ENCODE measurements around the gene TUBG2. TPM values are rescaled to one million over a fixed set of nuclear protein-coding genes. Genes with fewer than 3 reads are reported as not detected.

TUBG2 gene
- total and polyA plus RNA-seq, 2 of the 8 experiments (the other 6 are each of a cell fraction or from before 2014, with no cell fraction given), result 14.8 to 16.6 TPM

DNA sequence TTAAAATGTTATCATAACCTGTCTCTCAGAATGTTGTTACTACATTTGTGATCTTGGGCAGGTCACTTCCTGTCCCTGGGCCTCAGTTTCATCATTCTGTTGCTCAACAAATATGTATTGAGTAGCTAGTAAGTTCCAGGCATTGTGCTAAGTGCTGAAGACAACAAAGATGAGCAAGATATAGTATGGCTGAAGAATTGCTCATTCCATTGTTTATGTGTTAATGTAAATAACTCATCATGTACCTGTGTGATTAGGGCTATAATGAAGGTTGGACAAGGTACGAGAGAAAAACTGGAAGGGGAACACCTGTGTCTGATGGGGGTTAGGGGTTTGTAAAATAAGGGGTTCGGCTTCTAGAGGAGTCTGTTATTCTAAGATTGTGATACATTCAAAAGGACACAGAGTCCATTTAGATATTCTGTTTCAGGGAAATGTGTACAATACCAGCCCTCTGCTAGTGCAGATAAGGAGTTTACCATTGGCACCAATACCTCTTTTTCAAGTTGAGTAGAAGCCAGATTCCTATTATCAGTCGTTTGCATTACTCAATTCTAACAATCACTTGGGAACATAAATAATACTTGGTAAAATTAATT lies 29.6 kb upstream of the TUBG2 start:
- Histone ChIP-seq H4K20me1 (replicated peaks in 1 of 2; ENCODE audit: control insufficient read depth in 1 of 2, insufficient read depth in 2 of 2, low read length in 2 of 2) (no peaks in the 10 kb centered on the region), H3K27ac (ENCODE audit: low read depth, low read length) (no peak overlapping the region), H2AK5ac (ENCODE audit: low read depth, low read length) (no peak overlapping the region), H4K5ac (ENCODE audit: insufficient read length, low read depth, low read length) (no peak overlapping the region), H3K56ac (replicated peaks; ENCODE audit: insufficient read length, low read depth, low read length) (no peak overlapping the region), H3K4ac (replicated peaks; ENCODE audit: insufficient read length, low read depth, low read length) (no peak overlapping the region), H3K9me3 (ENCODE audit: insufficient read depth in 2 of 2, low read depth in 1 of 2, low read length in 1 of 2) (no peaks in the 10 kb centered on the region), H3K4me1 (replicated peaks in 1 of 4; ENCODE audit: control insufficient read depth in 3 of 4, insufficient read depth in 4 of 4, low read length in 3 of 4) (no peaks in the 10 kb centered on the region), H2BK5ac (ENCODE audit: low read depth, low read length) (no peak overlapping the region), H3K79me1 (ENCODE audit: low read depth, low read length) (no peaks in the 10 kb centered on the region), H2BK20ac (ENCODE audit: low read length) (no peak overlapping the region), H3K23me2 (ENCODE audit: low read depth, low read length) (no peaks in the 10 kb centered on the region), H2BK15ac (ENCODE audit: low read length) (no peak overlapping the region), H3K79me2 (ENCODE audit: control insufficient read depth in 1 of 2, insufficient read depth in 2 of 2, low read length in 2 of 2) (no peaks in the 10 kb centered on the region), H3K4me2 (ENCODE audit: insufficient read depth in 1 of 2, low read depth in 2 of 2, low read length in 2 of 2) (no peak overlapping the region), H4K8ac (ENCODE audit: extremely low read depth, insufficient read depth, low read length) (no peak overlapping the region), H3K23ac (ENCODE audit: insufficient read length) (no peak overlapping the region), H2BK12ac (ENCODE audit: low read depth, low read length) (no peak overlapping the region), H4K91ac (replicated peaks; ENCODE audit: insufficient read length, low read length) (no peak overlapping the region), H3K9ac (replicated peaks in 1 of 4; ENCODE audit: extremely low read depth in 1 of 4, low read depth in 3 of 4, low read length in 3 of 4) (no peak overlapping the region; a peak in 1 of 7 replicates), H2BK120ac (replicated peaks; ENCODE audit: low read depth, low read length) (no peak overlapping the region), H3K14ac (ENCODE audit: insufficient read length) (no peak overlapping the region), H3K36me3 (ENCODE audit: control insufficient read depth in 2 of 4, insufficient read depth in 4 of 4, low read length in 3 of 4) (no peaks in the 10 kb centered on the region), H3K27me3 (replicated peaks in 1 of 4; ENCODE audit: control insufficient read depth in 3 of 4, extremely low read depth in 1 of 4, insufficient read depth in 3 of 4, low read length in 3 of 4) (no peaks in the 10 kb centered on the region), H3K4me3 (ENCODE audit: extremely low read depth in 1 of 4, insufficient read depth in 2 of 4, low read depth in 3 of 4, low read length in 4 of 4) (no peak overlapping the region), H2AFZ (ENCODE audit: low read length) (no peak overlapping the region), H3K18ac (ENCODE audit: extremely low read depth, low read length) (no peak overlapping the region)
- POLR2A ChIA-PET (ENCODE audit: partially characterized antibody), result interaction anchor here (1.8 kb wide), 1 partner anchor 14 kb away, joined by 5 read pairs; no protein-coding TSS in a partner anchor
- no peak for FAIRE-seq
- no peak for DNase-seq (ENCODE audit: low read depth in 1 of 2, low spot score in 2 of 2)
- 82% methylated on average over 3 of the region's 3 CpGs; no CpG with 5 or more reads in 1 of the 2 experiments for WGBS, 2 experiments (ENCODE audit: extremely low coverage in 1 of 2, insufficient coverage in 1 of 2, insufficient read length in 1 of 2, insufficient replicate concordance in 2 of 2, low coverage in 1 of 2, low lambda C conversion rate in 2 of 2, missing lambda C conversion rate in 1 of 2)
- CTCF ChIA-PET (ENCODE audit: partially characterized antibody), result interaction anchor here (1.5 kb wide), 1 partner anchor 49 kb away, joined by 5 read pairs; no protein-coding TSS in a partner anchor
- no peak for TF ChIP-seq SP4 (IDR thresholded peaks at IDR 0.05; ENCODE audit: low read length)
- TF ChIP-seq ASH2L (IDR thresholded peaks at IDR 0.05; ENCODE audit: low read length), result no peak
